Measurements from ENCODE around the gene OR10V1.

Gene OR10V1

DNA sequence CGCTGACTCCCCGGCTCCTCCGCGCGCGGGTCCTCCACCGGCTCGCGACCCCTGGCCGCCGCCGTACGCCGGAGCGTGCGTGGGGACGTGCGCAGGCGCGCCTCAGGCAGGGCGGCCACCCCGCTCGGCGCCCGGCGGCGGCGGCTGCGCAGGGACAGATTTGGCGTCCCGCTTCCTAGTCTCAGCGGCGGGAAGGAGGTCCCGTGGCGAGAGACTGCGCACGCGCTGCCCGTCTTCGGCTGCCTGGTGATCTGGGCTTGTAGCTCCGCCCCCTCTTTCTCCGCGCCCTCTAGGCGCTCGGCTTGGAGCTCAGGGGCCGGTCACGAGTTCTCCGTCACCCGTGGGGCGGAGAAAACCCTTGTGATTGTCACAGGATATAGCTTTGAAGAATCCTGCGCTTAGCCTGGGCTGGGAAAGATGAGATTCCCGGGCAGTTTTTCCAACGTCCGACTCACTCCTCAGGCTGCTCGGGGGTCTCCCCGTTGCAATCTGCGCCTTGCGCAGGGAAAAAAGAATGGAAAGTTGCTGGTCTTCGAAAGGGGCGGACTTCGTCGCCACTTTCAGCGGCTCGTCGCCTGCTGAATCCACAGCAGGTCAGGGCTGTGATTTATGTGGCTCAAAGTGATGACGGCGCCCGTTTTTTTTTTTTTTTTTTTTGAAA lies 44.6 kb downstream of the OR10V1 start, which contains the start of gene PATL1:
Gene PATL1, minus strand, starts transcription at position 88 of the 661 bp plus-strand sequence. CDS start 142 bp downstream, outside the sequence.
- DNase-seq, result peak; percentile 86 to 99 (median 98)

DNA sequence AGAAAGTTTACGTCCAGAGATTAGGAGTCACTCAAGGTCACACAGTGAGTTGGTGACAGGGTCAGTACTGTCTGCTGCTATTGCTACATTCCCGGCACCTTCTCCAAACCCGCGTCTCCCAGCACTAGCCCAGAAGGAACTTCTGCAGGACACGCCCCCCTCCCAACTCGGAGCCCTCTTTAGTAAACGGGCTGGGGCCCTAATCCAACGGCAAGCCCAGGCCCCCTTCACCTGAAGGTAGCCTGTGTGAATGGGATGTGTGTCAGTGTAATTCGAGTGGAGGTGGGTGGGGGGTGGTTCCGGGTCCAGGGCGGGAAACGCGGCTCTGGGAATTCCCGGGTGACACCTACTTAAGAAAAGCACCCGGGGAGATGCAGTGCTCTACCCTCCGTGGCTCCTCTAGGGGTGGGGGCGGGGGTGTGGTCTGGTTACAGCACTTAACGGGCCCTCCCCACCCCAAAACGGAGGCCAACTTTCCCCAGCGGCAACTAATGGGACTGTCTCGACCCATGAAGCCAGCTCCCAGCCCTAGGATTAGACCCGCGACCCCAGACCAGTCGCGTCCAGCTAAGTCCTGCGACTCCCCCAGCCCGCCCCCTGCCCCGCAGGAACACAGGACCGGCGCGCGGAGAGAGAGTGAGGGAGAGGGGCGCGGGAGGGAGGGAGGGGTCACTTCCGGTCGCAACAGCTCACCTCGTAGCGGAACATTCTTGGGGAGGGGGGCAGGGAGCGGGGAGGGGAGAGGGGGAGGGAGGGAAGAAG lies 45.3 kb downstream of the OR10V1 start:
- DNase-seq, result peak in 26 of 58 donors; percentile 8 to 76 (median 50)

DNA sequence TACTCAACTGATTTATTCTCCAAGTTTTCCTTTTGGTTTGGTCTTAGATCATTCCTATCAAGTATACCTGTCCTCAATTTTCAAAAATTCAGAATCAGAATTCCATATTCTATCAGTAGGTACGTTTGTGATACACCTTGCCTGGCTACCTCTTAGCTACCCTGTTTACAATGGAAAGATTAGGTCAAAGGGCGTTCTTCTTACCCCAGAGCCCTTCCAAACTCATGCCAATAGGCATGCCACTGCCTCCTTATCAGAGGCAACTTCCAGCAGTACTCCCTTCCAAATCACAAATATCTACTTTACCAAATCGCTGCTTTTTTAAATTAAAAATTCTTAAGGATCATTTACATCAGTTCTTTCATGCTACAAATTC lies 45.8 kb downstream of the OR10V1 start:
- DNase-seq, result no peak

DNA sequence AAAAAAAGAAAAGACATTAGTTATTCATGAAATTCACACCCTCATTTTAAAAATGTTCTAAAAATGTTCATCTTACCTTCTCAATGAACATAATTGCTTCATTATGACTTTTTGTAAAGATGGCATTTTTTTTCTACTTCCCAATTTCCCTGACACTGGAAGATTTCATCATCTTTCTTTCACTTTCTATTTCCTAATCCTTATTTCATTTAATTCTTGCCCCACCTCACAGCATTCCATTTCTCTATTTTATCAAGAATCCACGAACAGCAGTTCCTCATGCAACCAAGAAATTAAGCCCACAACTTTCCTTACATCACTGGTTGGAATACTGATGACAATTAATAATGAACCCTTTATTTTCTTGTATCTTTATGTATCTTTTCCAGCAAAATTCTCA lies 46.7 kb downstream of the OR10V1 start:
- DNase-seq, result no peak

Data from anterior cingulate cortex (tissue), 58 donors.